H9 (cell line): ENCODE data around the gene ATP6V1G3. TPM values are rescaled to one million over a fixed set of nuclear protein-coding genes. Genes with fewer than 3 reads are reported as not detected.

Experiments used
- DNase-seq: peaks from one replicate; pipeline ENCODE4 v3.0.0-alpha.2; 2017
- H2AFZ ChIP-seq: one replicate; pipeline ENCODE4 v1.6.1; 2013; ENCODE audit warnings: mild to moderate bottlenecking, low read length, control low read depth, moderate library complexity
- H2AK5ac ChIP-seq: 2 replicates; pipeline ENCODE4 v1.6.1; 2013; ENCODE audit warnings: low read length, control low read depth, mixed read lengths; ENCODE audit not compliant: insufficient read length
- H2BK120ac ChIP-seq: one replicate; pipeline ENCODE4 v1.6.1; 2013; ENCODE audit warnings: low read depth, mild to moderate bottlenecking, low read length, control low read depth, inconsistent platforms; ENCODE audit not compliant: poor library complexity, severe bottlenecking
- H2BK12ac ChIP-seq: 2 replicates; pipeline ENCODE4 v1.6.1; 2013; ENCODE audit warnings: low read length, control low read depth, mixed read lengths, low read depth; ENCODE audit not compliant: insufficient read length
- H2BK15ac ChIP-seq: 2 replicates; pipeline ENCODE4 v1.6.1; 2013; ENCODE audit warnings: low read depth, low read length, control low read depth
- H2BK20ac ChIP-seq: one replicate; pipeline ENCODE4 v1.6.1; 2013; ENCODE audit warnings: low read depth, mild to moderate bottlenecking, low read length, control low read depth, inconsistent platforms; ENCODE audit not compliant: poor library complexity, severe bottlenecking
- H2BK5ac ChIP-seq: 2 replicates; pipeline ENCODE4 v1.6.1; 2013; ENCODE audit warnings: low read length, control low read depth, mixed read lengths; ENCODE audit not compliant: insufficient read length
- H3K14ac ChIP-seq: 2 replicates; pipeline ENCODE4 v1.6.1; 2013; ENCODE audit warnings: low read length, control low read depth; ENCODE audit not compliant: insufficient read depth
- H3K18ac ChIP-seq: 2 replicates; pipeline ENCODE4 v1.6.1; 2013; ENCODE audit warnings: low read depth, mild to moderate bottlenecking, mixed read lengths, low read length, control low read depth; ENCODE audit not compliant: insufficient read length
- H3K23ac ChIP-seq: 2 replicates; pipeline ENCODE4 v1.6.1; 2013; ENCODE audit warnings: low read length, control low read depth, mixed read lengths, low read depth; ENCODE audit not compliant: insufficient read length
- H3K23me2 ChIP-seq: 2 replicates; pipeline ENCODE4 v1.6.1; 2013; ENCODE audit warnings: low read depth, mild to moderate bottlenecking, mixed read lengths, low read length, control low read depth; ENCODE audit not compliant: insufficient read length, poor library complexity, severe bottlenecking
- H3K27ac ChIP-seq: 2 replicates; pipeline ENCODE4 v1.5.1; 2013; ENCODE audit warnings: low read length, control low read depth, mixed read lengths, low read depth; ENCODE audit not compliant: insufficient read length
- H3K27me3 ChIP-seq: 2 replicates; pipeline ENCODE4 v1.6.1; 2013; ENCODE audit warnings: low read length, control low read depth, inconsistent platforms; ENCODE audit not compliant: insufficient read depth
- H3K4ac ChIP-seq: 2 replicates; pipeline ENCODE4 v1.6.1; 2013; ENCODE audit warnings: low read depth, mild to moderate bottlenecking, control low read depth, inconsistent platforms, low read length, moderate library complexity
- H3K4me1 ChIP-seq: 2 replicates; pipeline ENCODE4 v1.6.1; 2013; ENCODE audit warnings: low read length, control low read depth, inconsistent platforms; ENCODE audit not compliant: insufficient read depth
- H3K4me2 ChIP-seq: 2 replicates; pipeline ENCODE4 v1.6.1; 2013; ENCODE audit warnings: low read length, control low read depth, mixed read lengths; ENCODE audit not compliant: insufficient read length, insufficient read depth
- H3K56ac ChIP-seq: 2 replicates; pipeline ENCODE4 v1.6.1; 2013; ENCODE audit warnings: low read depth, mild to moderate bottlenecking, mixed read lengths, low read length, control low read depth; ENCODE audit not compliant: insufficient read length
- H3K79me1 ChIP-seq: 2 replicates; pipeline ENCODE4 v1.6.1; 2013; ENCODE audit warnings: low read depth, mild to moderate bottlenecking, moderate library complexity, low read length, control low read depth, inconsistent platforms; ENCODE audit not compliant: insufficient read depth, poor library complexity, severe bottlenecking
- H3K79me2 ChIP-seq: 2 replicates; pipeline ENCODE4 v1.6.1; 2013; ENCODE audit warnings: low read length, control low read depth, inconsistent platforms; ENCODE audit not compliant: insufficient read depth
- H3K9ac ChIP-seq: 2 replicates; pipeline ENCODE4 v1.6.1; 2013; ENCODE audit warnings: low read length, control low read depth, mixed read lengths; ENCODE audit not compliant: insufficient read length; ENCODE audit errors: extremely low read depth
- H3K9me3 ChIP-seq: one replicate; pipeline ENCODE4 v1.6.1; 2013; ENCODE audit warnings: low read depth, low read length, inconsistent platforms; ENCODE audit not compliant: control insufficient read depth
- H3T11ph ChIP-seq: one replicate; pipeline ENCODE4 v1.6.1; 2013; ENCODE audit warnings: mild to moderate bottlenecking, low read length, control low read depth, inconsistent platforms
- H4K20me1 ChIP-seq: one replicate; pipeline ENCODE4 v1.6.1; 2013; ENCODE audit not compliant: control insufficient read depth, insufficient read length, insufficient read depth
- H4K5ac ChIP-seq: 2 replicates; pipeline ENCODE4 v1.6.1; 2013; ENCODE audit warnings: low read depth, mild to moderate bottlenecking, mixed read lengths, low read length, control low read depth; ENCODE audit not compliant: insufficient read length
- H4K8ac ChIP-seq: replicated peaks from 2 replicates; pipeline ENCODE4 v1.6.1; 2013; ENCODE audit warnings: low read length, control low read depth, mixed read lengths, low read depth; ENCODE audit not compliant: insufficient read length
- H4K91ac ChIP-seq: 2 replicates; pipeline ENCODE4 v1.6.1; 2013; ENCODE audit warnings: low read depth, mild to moderate bottlenecking, moderate library complexity, mixed read lengths, low read length, control low read depth; ENCODE audit not compliant: insufficient read length
- H3K27ac Mint-ChIP-seq, 3 experiments: 2 replicates in 2 of 3; 3 replicates in 1 of 3; pipeline ENCODE4 v1.8.0; 2020 to 2021; ENCODE audit warnings: mixed read lengths in 3 of 3, mild to moderate bottlenecking in 1 of 3, moderate library complexity in 1 of 3
- H3K27me3 Mint-ChIP-seq: 2 replicates; pipeline ENCODE4 v1.8.0; 2021; ENCODE audit warnings: low read depth, mild to moderate bottlenecking, moderate library complexity, mixed read lengths
- H3K36me3 Mint-ChIP-seq, 3 experiments: 2 replicates in 2 of 3; 3 replicates in 1 of 3; pipeline ENCODE4 v1.8.0; 2020 to 2021; ENCODE audit warnings: low read depth in 3 of 3, mixed read lengths in 3 of 3; ENCODE audit not compliant: insufficient read depth in 1 of 3
- H3K4me1 Mint-ChIP-seq, 2 experiments: 2 replicates each; pipeline ENCODE4 v1.8.0; 2020; ENCODE audit warnings: mixed read lengths in 2 of 2
- H3K4me3 Mint-ChIP-seq, 2 experiments: 2 replicates in 1 of 2; 3 replicates in 1 of 2; pipeline ENCODE4 v1.8.0; 2020 to 2021; ENCODE audit warnings: mild to moderate bottlenecking in 2 of 2, mixed read lengths in 2 of 2, moderate library complexity in 1 of 2
- H3K9me3 Mint-ChIP-seq, 2 experiments: 2 replicates in 1 of 2; 3 replicates in 1 of 2; pipeline ENCODE4 v1.8.0; 2020; ENCODE audit warnings: mild to moderate bottlenecking in 2 of 2, mixed read lengths in 2 of 2, moderate library complexity in 1 of 2
- WGBS: extraction: QIAGEN DNeasy Blood & Tissue Kit; methylation state at CpG from one replicate; pipeline ENCODE4 v1.1.7; 2013; ENCODE audit warnings: missing lambda C conversion rate, low lambda C conversion rate, mixed read lengths; ENCODE audit not compliant: insufficient read length; ENCODE audit errors: extremely low coverage; 5-methylcytosine and 5-hydroxymethylcytosine counted together
- total RNA-seq: library from RNA; stranded (reverse); gene quantifications from 2 replicates; pipeline ENCODE4 v1.2.1, GENCODE V29; 2021
- TF ChIP-seq, protein P1 (sequence below): fragments of 200-600 bp; sonication (generic); conservative IDR thresholded peaks from 3 replicates; pipeline ENCODE4 v1.8.0; 2021; ENCODE audit warnings: antibody characterized with exemption, mild to moderate bottlenecking

The ATP6V1G3 gene
- total RNA-seq, 1 experiment from 2014 or later: not detected

DNA sequence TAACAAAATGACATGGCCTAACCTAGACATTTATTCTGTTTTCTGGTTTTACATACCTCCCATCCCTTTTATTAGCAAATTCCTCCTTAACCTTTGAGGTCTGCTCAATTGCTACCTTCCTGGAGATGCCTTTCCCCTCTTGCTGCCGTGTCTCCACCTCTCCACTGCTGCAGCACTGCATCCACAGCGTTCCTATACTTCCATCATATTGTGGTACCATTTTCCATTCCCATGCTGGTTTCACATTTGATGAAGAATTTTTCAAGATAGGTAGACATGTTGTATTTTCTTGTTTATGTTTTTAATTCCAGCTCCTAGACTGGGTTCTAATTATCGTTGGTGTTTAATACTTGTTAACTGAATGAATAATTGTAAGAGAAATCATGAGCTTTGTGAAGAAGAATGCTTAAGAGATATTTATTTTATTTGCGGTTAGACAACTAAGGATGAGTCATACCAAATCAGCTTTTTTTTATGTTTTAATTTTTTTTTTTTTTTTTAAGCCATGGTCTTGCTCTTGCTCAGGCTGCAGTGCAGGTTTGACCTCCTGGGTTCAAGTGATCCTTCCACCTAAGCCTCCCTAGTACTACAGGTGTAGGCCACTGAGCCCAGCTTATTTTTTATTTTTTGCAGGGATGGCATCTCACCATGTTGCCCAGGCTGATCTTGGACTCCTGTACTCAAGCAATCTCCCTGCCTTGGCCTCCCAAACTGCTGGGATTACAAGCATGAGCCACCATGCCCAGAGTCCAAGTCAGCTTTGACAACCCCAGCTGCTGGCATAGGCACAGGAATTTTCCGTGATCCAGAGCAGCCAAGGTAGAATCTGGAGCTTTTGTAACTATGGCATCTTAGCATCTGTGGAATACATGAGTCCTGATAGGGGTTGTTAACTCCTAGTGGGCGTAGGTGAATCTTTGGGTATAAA lies 44.0 kb downstream of the ATP6V1G3 start:
- H3K9me3 Mint-ChIP-seq: no peaks in the 10 kb centered on the region
- H3K27ac ChIP-seq: no peak overlapping the region
- DNase-seq: no peak
- no peak overlapping the region for H3K23ac ChIP-seq
- no CpG with 5 or more reads among the region's 6 CpGs for WGBS
- H4K20me1 ChIP-seq: no peaks in the 10 kb centered on the region
- H3K4me1 Mint-ChIP-seq: peaks cover 6 to 7% of the 10 kb centered on the region in 2 experiments
- H3K27me3 ChIP-seq: no peaks in the 10 kb centered on the region
- H3T11ph ChIP-seq: no peak overlapping the region
- H3K9ac ChIP-seq: no peak overlapping the region
- H3K4me3 Mint-ChIP-seq: no peak overlapping the region
- H4K91ac ChIP-seq: no peak overlapping the region
- H3K27ac Mint-ChIP-seq: no peak overlapping the region; a peak in 1 of 7 replicates
- H2BK120ac ChIP-seq: no peak overlapping the region
- H3K79me1 ChIP-seq: no peaks in the 10 kb centered on the region
- no peak overlapping the region for H3K18ac ChIP-seq
- no peak overlapping the region for H3K4ac ChIP-seq
- no peak overlapping the region for H3K4me2 ChIP-seq
- no peaks in the 10 kb centered on the region for H3K4me1 ChIP-seq
- H2AFZ ChIP-seq: no peak overlapping the region
- no peak overlapping the region for H4K5ac ChIP-seq
- no peaks in the 10 kb centered on the region for H3K23me2 ChIP-seq
- no peak overlapping the region for H2BK15ac ChIP-seq
- no peak overlapping the region for H3K14ac ChIP-seq
- H2BK5ac ChIP-seq: no peak overlapping the region
- H2BK20ac ChIP-seq: no peak overlapping the region
- H2AK5ac ChIP-seq: no peak overlapping the region
- no peaks in the 10 kb centered on the region for H3K79me2 ChIP-seq
- TF ChIP-seq, protein P1, sequence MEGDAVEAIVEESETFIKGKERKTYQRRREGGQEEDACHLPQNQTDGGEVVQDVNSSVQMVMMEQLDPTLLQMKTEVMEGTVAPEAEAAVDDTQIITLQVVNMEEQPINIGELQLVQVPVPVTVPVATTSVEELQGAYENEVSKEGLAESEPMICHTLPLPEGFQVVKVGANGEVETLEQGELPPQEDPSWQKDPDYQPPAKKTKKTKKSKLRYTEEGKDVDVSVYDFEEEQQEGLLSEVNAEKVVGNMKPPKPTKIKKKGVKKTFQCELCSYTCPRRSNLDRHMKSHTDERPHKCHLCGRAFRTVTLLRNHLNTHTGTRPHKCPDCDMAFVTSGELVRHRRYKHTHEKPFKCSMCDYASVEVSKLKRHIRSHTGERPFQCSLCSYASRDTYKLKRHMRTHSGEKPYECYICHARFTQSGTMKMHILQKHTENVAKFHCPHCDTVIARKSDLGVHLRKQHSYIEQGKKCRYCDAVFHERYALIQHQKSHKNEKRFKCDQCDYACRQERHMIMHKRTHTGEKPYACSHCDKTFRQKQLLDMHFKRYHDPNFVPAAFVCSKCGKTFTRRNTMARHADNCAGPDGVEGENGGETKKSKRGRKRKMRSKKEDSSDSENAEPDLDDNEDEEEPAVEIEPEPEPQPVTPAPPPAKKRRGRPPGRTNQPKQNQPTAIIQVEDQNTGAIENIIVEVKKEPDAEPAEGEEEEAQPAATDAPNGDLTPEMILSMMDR: no peak
- H3K36me3 Mint-ChIP-seq: no peaks in the 10 kb centered on the region
- no peak overlapping the region for H4K8ac ChIP-seq
- no peak overlapping the region for H3K56ac ChIP-seq
- H3K27me3 Mint-ChIP-seq: no peaks in the 10 kb centered on the region
- H3K9me3 ChIP-seq: no peaks in the 10 kb centered on the region
- H2BK12ac ChIP-seq: no peak overlapping the region
